ENCODE data around the gene GALC.
A peak's percentile ranks its signal among the peaks of the same experiment; 100 is the strongest.

GALC gene

DNA sequence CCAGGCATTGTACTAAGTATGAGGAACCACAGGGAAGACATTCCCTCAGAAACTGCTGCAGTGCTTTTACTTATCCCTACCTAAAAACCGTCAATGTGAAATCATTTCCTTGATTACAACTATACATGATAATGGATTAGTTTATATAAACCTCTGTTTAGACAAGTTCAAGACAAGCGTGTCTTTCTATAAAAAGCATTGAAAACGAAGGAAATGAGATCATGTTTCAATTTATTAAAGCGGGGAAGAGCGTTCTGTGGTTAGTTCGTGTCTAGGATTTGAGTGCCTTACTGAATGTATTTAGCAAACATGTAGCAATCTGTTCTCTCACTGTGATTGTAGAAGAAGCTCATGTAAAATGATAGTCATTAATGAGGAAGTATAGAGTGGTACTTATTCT lies 37.5 kb downstream of the GALC start:
- no peak for DNase-seq (ENCODE audit: low read depth)

GRCh38 chr14:87952307-87953094 lies 40.5 kb downstream of the GALC start:
- no peak for DNase-seq (ENCODE audit: low read depth)

DNA sequence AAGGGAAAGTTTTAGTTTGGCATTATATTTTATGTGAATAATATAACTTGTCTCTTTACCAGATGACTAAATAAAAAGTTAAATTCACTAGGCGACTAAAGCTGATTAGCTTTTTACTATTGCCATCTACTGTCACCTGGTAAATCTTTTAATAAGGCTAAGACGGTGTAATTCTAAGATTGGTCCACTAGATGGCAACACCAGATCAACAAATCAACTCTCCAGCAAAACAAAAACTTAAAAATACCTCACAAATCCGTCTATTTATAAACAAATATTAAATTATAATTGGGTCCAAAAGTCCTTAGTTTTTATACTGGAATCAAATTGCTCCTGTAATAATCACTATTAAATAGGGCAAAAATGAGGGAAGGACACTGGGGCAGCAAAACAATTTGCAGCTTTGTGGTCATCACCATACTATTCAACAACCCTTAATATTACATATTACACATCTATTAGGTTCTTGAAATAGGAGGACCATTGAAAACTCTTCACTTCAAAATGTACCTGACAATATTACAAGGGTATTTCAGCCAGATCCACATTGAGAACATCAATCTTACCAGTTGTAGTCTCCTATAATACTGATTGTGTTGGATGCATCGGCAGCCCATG lies 47.9 kb downstream of the GALC start:
- DNase-seq (ENCODE audit: low read depth), result peak; percentile 22

DNA sequence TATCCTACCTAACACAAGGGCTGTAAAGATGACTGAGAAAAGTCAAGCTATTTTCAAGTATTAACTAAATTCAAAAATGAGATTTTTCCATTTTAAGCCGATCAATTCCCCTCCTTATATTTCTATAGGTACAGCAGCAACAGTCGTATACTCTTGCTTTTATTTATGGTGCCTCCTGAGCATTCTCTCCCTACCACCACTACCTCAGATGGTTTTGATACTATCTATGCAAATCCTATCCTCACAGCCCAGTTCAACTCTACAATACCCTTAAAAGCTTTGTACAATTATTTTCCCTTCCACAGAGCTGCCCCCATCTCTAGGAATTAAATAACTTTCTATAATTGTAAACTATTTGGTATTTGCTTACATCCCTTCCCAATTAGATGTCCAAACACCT lies 52.1 kb downstream of the GALC start:
- DNase-seq (ENCODE audit: low read depth), result no peak

DNA sequence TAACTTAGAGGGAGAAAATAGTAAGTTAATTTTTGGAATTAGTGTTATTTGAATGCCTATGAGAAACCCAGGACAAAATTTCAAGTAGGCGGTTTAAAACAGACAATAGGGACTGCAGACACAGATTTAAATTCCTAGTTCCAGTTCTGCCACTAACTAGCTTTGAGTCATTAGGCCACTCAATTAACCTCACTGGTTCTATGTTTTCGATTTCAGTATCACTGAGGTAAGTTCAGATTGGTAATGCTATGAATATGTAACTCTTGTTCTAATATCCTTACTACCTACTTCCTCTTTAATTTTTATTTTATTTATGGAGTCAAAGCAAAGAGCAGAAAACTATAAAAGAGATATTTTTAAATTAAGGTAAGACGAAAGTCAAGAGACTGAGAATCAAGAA lies 52.6 kb downstream of the GALC start:
- DNase-seq (ENCODE audit: low read depth), result no peak

- DNase-seq (ENCODE audit: low read depth), result no peak
These were observed 57.1 kb downstream of the GALC start for GRCh38 chr14:87935886-87936285.

GRCh38 chr14:87935081-87935828 lies 57.7 kb downstream of the GALC start:
- no peak for DNase-seq (ENCODE audit: low read depth)

DNA sequence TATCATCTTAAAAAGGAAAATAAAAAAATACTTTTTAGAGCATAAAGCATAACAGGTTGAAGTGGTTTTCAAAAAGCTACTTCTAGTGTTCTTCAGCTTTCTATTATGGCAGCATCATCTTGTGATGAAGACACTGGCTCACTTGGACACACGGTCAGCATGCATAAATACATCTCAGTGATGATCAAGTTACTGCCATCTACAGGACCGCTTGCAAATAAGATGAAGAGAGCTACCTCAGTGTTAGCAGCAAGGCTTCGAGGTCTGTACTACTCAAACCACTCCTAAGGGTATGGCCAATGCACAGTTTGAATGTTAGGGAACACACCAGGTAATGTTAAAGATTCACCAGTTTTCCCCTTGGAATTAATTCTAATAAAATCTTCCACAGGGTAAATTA lies 58.8 kb downstream of the GALC start:
- no peak for DNase-seq (ENCODE audit: low read depth)

DNA sequence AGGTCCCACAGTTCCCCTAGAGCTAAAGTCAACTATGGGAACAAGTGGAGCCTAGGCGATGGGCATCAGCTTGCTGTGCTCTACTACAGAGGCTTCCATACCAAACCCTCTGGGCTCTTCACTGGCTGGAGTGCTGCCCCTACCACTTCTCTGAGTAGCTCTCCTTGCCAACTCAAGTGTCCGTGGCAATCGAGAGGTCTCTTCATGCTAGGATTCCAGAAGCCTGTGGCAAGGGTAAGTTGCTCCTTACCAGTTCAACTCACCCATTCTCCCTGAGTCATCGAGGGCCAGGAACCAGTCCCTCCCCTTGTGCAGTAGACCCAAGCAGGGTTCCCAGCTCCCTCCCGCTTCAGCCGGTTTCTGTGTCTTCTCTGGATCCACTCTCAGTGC lies 76.1 kb downstream of the GALC start:
- no peak for DNase-seq (ENCODE audit: low read depth)

- no peak for DNase-seq (ENCODE audit: low read depth)
These were observed 76.7 kb downstream of the GALC start for GRCh38 chr14:87916103-87916885.

GRCh38 chr14:87908550-87908949 lies 84.4 kb downstream of the GALC start:
- DNase-seq (ENCODE audit: low read depth), result no peak

GRCh38 chr14:87901652-87902051 lies 91.3 kb downstream of the GALC start:
- DNase-seq (ENCODE audit: low read depth), result no peak

DNA sequence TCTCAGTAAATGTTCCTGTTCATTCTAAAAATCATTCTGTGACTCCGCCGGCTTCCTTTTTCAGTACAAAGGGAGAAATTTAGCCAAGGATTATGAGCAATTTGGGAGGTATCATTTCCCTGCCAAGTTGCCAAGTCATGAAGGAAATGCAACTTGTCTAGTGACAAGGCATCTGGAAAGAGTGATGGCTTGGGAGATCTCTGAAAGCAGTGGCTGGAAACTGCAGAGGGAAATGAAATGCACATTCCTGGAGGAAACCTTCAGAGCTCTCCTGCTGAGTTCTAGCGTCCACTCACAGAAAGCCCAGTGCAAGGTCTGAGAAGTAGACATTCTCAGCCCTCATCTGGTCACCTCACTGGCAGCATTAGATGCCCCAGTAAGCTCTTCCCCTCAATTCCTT lies 91.7 kb downstream of the GALC start:
- no peak for DNase-seq (ENCODE audit: low read depth)

GRCh38 chr14:87899228-87899627 lies 93.8 kb downstream of the GALC start:
- no peak for DNase-seq (ENCODE audit: low read depth)

DNA sequence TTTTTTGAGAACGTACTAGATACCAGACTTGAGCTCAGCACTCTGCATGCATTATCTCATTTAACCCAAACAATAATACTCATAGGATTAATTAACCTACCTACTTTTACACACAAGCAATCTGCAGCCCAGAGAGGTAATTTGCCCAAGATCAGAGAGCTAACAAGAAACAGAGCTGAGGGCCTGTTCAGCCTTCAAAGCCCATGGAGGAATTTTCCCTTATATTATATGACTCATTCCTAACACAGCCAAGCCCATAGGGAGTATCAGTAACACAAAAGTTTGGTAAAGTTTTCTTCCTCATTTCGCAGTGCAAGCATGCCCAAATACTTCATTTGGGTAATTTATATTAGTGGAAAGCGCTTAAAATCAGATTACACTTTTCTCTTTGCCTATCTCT lies 94.7 kb downstream of the GALC start:
- DNase-seq (ENCODE audit: low read depth), result no peak

DNA sequence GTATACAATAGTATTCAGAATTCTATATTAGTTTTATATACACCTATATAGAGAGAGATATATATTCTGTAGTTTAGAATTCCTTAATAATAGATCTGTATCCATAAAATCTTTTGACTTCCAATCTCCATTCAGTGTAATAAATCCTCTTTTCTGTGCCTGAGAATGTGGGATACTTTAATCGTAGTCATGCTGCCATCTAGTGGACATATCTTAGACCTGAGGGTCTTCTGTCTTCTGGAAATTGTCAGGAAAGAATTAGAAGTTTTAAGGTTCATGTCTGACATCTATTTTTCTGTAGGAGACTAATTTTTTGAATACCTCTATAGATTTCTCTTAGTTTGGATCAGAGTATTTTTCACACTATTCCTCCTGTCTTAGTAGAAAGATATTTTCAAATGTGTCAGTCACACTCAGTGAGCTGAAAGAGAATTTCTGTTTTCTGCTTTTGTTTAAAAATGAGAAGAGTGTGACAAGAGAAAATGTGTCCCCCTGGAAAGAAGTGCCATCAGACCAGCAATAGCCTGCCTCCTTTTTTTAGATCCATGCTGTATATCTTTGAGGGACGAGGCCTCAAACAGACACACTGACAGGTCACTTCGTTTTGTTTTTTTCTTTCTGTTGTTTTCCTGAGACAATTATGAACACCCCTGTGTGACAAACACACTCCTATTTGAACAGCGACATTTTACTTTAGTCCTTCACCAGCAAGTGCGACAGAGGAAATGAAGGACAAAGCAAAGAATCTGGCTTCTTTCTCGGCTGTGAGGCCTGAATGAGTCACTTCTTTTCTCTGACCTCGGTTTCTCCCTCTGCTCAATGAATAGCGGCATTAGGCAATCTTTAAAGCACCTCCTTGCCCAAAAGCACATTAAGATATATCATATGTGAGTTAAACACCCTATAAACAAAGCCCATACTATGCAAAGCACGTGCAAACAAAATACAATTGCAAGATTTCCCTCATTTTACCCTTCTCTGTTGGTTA lies 96.3 kb downstream of the GALC start:
- DNase-seq (ENCODE audit: low read depth), result peak; percentile 3

- no peak for DNase-seq (ENCODE audit: low read depth)
These were observed 98.1 kb downstream of the GALC start for GRCh38 chr14:87894920-87895319.

DNA sequence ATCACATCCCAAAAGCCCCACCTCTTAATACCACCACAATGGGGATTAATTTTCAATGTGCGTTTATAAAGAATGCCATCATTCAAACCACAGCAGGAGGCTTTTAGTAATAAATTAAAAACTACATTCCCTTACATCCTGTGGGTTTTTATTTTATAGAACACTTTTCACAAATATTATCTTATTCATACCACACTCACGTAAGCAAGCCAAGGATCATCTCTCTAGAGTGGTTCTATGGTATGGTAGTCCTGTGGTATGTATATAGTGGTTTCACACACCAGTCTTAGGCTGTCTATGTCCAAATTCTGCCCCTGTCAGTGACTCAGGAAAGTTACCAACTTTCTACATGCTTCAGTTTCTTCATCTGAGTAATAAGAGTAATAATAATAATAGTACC lies 100.2 kb downstream of the GALC start:
- DNase-seq (ENCODE audit: low read depth), result no peak

GRCh38 chr14:87888136-87888999 lies 104.6 kb downstream of the GALC start:
- no peak for DNase-seq (ENCODE audit: low read depth)

GRCh38 chr14:87883750-87884149 lies 109.2 kb downstream of the GALC start:
- DNase-seq (ENCODE audit: low read depth), result no peak

All from HS-5 (cell line).